ENCODE measurements around the gene OR2A25.
"Not testable (repeated sequence)": the region's sequence is repeated elsewhere in the genome, so short reads cannot be mapped to it uniquely, and the experiment has no call there.

The OR2A25 gene, protein sequence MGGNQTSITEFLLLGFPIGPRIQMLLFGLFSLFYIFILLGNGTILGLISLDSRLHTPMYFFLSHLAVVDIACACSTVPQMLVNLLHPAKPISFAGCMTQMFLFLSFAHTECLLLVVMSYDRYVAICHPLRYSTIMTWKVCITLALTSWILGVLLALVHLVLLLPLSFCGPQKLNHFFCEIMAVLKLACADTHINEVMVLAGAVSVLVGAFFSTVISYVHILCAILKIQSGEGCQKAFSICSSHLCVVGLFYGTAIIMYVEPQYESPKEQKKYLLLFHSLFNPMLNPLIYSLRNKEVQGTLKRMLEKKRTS

DNA sequence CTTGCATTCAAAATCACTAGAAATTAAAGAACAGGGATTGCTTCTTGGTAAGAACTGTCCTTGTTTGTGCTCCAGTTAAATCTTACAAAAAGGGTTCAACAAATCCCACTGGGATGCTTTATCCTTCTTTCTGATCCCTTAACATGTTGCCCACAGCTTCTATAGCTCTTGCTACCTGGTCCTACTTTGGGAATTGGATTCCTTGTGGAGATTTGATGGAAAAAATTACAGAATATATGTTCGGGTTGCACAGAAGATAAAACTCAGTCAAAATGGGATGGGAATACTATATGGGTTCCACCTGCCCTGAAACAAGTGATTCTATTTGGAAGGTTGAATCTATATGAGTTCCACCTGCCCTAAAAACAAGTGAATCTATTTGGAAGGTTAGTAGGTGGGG, at the start of gene OR2A25:
TSS of gene OR2A25 (plus strand) at position 301 of the 400 bp plus-strand sequence. CDS start 4,409 bp downstream, outside the sequence.
- no peak for DNase-seq

DNA sequence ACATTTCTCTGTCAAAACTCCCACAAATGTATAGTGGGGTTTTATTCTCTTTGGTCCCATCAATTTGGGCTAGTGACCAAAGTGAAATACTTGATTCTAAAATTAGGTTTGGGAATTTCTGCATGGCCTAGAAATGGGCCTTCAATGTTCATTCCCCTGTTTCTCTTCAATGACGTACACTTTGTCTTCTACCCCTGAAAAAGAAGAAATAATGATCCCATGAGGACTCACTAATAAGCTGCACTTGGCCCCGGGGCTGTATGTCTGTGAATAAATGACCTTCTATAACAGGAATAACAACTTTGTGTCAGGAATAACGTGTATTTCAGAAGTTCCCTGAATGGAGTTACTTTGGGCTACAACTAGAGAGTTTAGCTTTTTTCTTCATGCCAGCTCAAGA, 49.3 kb upstream of the OR2A25 start:
- DNase-seq = no peak

DNA sequence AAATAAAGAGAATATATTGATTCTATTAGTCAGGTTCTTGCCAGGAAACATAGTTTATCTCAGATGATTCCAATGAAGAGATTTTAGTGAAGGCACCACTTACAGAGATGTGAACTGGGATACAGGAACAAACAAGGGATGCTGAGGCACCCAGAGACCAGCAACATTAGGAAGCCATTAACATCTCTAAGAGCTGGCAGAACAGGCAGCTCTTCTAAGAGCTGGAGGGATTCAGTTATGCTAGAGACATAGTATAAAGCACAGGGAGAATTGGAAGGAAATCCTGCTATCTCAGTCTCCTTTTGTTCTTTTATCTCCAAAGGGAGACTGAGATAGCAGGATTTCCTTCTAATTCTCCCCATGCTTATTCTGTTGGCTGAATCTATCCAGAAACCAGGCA, 47.4 kb upstream of the OR2A25 start:
- DNase-seq = no peak

DNA sequence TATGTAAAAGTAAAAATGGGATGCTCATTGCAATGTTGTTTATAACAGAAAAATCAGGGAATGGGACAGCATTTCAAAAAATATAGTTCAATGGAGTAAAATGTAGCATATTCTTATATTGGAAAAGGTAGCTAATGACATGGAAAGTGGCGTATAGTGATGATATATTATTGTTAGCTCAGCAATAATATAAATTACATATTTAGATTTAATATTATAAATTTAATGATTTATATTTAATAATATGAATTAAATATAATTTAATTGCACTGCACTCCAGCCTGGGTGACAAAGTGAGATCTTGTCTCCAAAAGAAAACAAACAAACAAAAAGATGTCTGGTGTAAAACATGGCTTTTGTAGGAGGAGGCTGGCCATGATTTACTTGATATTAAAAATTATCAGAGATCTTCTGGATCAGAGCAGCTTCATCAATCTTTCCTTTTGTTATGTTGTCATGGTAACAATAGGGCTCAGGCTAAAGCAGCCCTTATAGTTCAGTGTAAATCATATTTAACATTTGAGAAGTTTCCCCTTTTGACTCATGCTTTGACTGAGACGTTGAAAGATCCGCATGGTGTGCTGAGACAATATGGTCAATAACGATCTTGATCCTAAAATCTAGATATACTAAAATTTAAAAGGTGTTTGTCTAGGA, 46.3 kb upstream of the OR2A25 start:
- no peak for DNase-seq

DNA sequence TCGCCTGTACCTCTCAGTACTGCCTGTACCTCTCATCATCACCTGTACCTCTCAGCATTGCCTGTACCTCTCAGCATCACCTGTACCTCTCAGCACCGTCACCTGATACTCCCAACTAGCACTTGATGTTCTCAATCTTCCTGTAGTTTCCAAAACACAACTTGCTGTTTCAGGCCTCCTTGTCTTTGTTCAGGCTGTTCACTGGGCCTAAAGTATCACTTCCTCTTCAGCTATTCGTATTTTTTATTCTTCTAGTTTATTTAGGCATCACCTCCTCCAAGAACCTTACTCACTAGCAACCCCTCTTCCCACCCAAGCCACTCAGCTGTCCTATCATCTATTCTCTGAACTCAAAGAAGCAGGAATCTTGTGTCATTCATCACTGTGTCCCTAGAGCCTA, 45.4 kb upstream of the OR2A25 start:
- DNase-seq = no peak

DNA sequence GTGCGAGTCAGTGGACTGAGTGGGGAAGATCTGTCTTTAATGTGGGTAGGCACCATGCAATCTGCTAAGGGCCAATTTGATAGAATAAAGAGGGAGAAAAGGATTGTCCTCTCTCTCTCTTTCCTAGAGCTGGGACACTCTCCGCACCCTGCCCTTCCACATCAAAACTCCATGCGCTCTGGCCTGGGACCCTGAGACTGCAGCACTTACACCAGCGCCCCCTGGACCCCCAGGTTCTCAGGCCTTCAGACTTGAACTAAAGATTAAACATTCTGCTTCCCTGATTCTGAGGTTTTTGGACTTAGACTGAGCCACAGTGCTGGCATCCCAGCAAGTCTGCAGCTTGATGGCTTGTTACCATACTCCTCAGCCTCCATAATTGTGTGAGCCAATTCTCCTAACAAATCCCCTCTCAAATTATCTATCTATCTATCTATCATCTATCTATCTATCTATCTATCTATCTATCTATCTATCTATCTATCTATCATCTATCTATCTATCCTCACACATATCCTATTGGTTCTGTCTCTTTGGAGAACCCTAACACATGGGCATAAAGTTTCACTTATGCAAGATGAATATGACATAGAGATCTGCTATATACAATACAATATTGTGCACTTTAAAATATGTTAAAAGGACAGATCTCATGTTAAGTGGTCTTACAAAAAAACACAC, 43.3 kb upstream of the OR2A25 start:
- no peak for DNase-seq

DNA sequence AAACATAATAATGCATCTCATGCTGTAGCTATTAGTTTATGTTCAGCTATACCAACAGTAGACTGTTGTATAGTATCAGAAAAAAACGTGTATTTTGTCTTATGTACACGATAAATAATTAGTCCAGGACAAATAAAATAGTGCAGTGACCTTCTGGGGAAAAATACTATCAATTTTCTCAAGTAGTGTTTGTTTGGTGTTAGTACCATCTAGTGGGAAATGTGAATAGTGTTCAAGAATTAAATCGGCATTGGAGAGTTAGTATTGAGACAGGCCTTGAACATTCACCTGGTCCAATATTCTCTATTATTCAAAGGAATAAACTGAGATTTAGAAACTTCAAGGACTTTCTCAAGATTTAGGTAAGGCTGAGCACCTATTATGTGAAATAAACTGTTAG, 42.5 kb upstream of the OR2A25 start:
- DNase-seq = no peak

DNA sequence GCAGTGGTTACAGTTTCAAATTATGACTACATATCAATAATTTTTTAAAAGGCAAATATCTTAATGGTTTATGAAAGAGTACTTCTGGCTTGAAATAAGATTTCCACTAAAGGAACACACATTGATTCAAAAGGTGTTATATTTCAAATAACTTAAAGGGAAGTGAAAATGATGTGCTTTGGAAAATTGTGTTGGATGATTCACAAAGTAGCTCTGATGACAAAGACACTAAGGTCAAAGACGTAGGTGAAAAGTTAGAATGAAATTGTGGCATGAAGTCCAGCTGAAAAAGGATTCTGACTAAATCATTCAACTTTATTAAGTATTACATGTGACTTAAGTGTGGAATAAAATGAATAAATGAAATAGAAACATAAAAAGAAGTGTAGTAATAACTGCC, 41.6 kb upstream of the OR2A25 start:
- DNase-seq = no peak

DNA sequence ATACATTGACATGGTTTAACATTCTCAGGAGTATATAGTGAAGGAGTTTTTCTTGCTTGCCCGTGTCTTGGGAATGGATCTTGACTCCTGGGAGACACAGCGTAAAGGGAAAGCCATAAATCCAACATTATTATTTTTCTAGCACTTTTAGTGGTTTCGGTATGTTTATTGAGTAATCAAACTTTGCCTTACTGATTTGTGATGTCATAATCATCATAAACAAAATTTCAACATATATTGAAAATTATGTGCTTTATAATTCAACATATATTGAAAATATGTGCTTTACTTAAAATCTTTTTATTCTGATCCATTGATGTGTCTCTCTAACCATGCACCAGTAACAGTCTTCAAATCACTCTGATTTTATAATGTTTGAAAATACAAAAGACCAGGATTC, 41.1 kb upstream of the OR2A25 start:
- DNase-seq = no peak

DNA sequence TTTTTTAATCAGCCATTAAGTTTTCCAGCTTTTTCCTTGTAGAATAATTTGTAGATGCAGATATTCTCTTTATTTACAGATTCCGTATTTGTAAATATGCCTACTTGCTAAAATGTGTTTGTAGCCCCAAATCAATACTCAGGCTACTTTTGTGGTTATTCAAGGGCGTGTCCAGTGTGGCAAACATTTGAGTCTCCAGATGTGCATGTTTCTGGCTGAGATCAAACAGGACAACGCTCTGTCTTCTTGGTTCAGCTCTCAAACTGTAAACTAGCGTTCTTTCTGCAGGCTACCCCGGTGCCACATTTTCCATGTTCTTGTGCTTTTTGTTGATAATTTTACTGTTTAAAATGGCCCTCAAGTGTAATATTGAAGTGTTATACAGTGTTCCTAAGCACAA, 37.1 kb upstream of the OR2A25 start:
- no peak for DNase-seq

DNA sequence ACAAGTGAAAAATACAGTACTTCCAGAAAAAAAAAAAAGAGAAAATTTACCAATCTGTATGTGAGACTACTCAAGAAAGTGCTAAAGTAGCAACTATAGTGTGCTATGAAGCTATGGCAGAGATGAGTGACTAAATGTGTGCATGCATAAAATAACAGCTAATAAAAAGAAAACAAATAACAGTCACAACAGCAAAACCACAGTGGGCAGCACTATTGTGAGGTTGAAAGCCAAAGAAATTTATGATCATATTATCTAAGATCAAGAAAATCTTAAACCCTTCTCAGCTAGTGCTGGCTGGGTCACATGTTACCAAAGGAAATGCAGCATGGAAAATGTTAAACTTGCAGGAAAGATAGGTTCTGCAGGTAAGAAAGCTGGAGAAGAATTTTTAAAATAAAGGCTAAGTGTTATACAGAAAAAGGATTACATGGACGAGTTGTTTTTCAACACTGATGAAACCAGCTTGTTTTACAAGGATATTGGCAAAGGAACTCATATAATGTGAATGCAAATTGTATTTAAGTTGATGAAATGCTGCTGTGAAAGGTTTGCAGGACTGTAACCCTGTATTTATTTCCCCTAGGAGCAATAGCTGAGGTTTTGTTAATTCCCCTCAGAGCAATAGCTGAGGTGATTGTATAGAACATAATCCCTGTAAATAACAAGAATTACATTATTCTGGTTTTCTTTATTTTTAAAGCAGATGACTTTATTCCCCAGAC, 36.5 kb upstream of the OR2A25 start:
- no peak for DNase-seq

DNA sequence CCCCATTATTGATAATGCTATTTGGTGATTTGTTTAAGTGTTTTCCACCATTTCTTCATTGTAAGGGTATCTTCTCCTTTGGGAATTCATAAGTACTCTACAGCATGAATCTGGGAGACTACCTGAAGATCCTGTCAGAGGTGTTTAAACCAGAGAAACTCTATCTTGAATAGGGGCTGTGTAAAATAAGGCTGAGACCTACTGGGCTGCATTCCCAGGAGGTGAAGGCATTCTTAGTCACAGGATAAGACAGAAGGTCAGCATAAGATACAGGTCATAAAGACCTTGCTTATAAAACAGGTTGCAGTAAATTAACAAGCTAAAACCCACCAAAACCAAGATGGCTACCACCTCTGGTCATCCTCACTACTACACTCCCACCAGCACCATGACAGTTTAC, 34.2 kb upstream of the OR2A25 start:
- DNase-seq = no peak

DNA sequence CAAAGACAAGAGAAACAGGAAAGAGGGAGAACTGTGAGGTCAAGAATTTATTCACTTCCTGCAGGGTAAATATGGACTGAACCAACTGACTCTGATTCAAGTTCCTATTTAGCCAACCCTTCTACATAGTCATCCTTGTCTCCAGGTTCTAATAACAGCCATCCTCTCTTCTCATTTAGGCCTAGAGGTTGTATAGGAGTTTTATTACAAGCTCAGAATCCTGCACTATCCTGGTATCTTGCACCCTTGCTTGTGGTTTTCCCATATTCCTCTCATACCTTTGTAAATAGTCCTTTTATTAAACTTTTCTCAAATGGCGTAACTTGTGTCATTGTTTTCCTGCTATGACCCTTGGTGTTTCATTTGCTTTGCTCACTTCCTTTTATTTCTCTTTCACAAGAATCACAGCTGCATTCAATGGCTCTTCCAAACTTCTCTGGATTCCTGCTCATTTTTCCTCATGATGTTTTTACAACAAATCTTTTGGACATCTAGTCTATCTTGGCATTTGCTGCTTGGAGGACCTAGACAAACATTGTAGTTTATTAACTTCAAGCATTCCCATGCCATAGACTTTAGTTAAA, 33.2 kb upstream of the OR2A25 start:
- DNase-seq = no peak

DNA sequence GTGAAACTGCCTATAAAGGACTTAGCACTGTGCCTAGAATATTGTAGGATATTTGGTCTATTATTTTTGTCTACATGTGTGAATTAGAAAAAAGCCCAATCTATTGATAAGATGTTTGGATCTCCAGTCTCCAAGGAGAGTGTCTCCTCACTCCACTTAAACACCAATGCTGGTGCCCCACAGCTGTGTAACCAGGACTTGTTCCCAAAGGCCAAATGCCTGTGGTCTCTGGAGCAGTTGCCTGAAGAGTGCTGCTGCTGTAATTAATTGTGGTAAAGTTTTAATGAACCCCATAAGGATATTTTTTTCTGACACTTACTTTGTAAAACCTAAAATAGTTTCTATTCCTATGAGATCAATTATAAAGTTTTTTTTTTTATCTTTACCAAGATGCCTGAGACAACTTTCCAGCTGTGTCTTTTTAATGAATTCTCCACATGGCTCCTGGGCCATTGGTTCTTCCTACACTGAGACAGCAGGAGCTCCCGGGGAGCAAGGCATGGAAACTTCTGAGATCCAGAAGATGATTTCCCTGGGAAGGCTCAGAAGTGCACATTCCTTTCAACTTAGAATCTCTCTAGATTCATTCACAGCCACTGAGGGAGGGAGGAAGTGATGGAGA, 32.1 kb upstream of the OR2A25 start:
- no peak for DNase-seq

DNA sequence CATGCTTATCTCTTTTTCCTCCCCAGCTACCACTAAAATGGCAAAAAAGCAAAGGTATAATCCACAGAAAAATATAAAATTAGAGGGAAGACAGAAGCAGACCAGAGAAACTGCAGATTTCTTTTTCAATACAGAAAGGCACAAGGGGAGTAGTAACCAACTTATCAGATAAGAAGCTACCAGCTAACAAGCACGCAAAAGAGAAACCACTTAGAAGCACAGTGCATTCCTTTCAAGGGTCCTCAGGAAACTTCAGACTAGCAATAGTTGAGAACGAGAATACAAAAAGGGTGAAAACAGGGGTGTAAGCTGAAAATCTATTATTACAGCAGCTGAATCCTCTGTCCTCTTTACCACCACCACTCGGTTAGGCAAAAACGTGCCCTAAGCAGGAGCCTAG, 30.7 kb upstream of the OR2A25 start:
- no peak for DNase-seq

DNA sequence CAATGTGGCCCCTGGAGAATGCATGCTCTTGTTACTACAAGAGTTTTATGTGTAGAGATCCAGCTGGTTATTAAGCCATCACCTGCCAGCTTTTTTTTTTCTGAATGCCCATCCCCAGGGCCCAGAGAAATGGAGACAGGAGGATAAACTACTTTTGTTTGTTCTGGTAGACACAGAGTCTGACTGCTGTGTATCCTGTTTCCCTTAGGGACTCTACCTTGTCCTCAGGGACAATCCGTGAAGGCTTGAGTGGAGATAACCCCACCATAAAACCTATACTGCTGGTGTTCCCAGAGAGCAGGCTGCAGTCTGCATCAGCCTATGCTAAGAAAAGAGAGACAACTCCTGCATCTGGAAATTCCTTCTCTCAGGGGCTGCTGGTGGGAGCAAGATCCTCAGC, 21.0 kb upstream of the OR2A25 start, which contains the start of gene OR2A5:
TSS of gene OR2A5 (plus strand) at position 301 of the 400 bp plus-strand sequence. CDS start 1,454 bp downstream, outside the sequence.
- no peak for DNase-seq

DNA sequence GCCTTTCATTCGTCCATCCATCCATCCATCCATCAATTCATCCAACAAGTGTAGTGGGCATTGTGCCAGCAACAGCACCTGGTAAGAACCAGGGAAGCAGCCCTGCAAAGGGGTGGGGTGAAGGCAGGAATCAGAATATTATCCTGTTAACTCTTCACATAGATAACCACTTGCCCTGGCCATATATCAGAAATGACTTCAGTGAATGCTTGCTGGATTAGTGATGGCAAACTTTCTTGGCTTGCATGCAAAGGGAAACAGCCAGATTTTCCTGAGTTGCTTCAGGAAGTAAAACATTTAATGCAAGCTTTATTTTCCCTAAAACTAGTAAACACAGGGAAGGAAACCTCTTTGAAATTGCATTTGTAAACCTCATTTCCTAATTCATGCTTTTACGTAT, 20.1 kb upstream of the OR2A25 start:
- DNase-seq = no peak

DNA sequence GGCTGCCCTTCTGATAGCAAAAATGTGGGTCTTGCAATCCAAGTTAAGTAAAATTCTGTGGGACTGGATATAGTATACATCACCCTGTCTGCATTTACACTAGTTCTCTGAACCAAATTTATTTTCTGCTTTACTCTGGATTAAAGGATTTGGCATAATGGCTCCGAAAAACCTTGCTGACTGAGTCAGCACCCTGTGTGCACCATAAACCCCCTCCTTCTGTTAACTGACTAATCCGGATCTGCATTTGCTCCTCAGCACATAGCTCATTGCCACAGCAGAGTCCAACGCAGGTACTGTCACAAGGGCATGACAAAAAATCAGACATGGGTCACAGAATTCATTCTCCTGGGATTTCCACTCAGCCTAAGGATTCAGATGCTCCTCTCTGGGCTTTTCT, 19.5 kb upstream of the OR2A25 start:
- DNase-seq = no peak

DNA sequence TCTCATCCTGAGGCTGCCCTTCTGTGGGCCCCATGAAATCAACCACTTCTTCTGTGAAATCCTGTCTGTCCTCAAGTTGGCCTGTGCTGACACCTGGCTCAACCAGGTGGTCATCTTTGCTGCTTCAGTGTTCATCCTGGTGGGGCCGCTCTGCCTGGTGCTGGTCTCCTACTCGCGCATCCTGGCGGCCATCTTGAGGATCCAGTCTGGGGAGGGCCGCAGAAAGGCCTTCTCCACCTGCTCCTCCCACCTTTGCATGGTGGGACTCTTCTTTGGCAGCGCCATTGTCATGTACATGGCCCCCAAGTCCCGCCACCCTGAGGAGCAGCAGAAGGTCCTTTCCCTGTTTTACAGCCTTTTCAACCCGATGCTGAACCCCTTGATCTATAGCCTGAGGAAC, 18.7 kb upstream of the OR2A25 start:
- DNase-seq = not testable (repeated sequence)

DNA sequence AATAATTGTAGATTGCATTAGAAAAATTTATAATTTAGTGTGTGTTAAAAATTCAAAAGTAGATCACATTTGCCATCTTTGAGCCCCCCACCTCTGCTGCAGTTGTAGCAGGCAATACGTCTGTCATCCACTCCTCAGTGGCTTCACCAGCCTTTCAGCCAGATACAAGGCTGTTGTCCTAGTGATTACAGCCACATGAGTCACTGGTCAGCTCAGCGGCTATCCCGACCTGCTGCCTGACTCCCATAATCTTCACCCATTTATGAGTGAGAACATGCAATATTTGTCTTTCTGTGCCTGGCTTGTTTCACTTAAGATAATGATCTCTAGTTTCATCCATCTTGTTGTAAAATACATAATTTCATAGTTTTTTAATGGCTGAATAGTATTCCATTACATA, 11.7 kb upstream of the OR2A25 start:
- no peak for DNase-seq

DNA sequence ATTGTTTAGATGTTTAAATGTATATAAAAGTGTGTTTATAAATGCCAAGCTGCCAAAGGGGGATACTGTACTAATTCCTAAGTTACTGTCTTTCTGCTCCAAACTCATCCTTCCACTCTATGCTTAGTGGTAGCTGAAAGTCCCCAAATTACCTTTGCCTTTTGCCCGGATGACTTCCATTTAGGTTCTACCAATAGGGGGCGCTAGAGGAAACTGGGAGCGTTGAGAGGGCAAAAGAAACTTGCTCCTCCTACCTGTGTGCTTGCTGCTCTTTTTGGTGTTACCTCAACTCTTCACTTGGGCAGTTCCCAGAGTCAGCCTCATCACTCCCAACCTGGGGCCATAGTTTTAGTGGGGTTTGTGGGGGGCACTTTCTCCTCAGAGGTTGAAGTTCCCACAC, 5.9 kb upstream of the OR2A25 start:
- no peak for DNase-seq

DNA sequence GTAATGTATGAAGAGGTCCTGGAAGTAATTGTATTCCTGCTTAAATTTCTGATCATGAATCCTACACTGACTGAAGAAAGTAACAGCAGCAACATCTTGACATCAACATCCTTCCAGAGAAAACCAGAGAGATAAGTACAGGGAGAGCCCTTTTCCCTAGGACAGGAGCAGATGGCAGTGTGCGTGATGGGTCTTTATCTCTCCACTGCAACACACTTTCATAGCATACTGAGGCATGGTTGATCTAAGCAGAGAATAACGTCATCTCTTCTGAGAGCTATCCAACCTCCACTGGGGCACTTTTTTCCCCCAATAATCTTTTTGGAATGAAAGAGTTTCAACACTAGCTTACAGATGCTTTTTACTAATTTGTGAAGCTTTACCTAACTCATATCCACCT, 342 bp downstream of the OR2A25 start:
- DNase-seq = no peak

DNA sequence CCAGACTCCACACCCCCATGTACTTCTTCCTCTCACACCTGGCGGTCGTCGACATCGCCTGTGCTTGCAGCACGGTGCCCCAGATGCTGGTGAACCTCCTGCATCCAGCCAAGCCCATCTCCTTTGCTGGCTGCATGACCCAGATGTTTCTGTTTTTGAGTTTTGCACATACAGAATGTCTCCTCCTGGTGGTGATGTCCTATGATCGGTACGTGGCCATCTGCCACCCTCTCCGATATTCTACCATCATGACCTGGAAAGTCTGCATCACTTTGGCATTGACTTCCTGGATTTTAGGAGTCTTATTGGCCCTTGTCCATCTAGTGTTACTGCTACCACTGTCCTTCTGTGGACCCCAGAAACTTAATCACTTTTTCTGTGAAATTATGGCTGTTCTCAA, 4.8 kb downstream of the OR2A25 start:
- DNase-seq = no peak

Measured in NCI-H1048 (cell line).